HepG2 (cell line): ENCODE results near the gene ZNF615. TPM values are rescaled to one million over a fixed set of nuclear protein-coding genes. Genes with fewer than 3 reads are reported as not detected.

Experiments
- BCL3 ChIP-seq: sonication (generic); formaldehyde crosslinking; IDR thresholded peaks from 2 replicates; pipeline ENCODE4 v1.5.1; 2020; ENCODE audit warnings: mild to moderate bottlenecking, missing genetic modification reagents, moderate library complexity
- BCL6 ChIP-seq: IDR thresholded peaks from 2 replicates; pipeline ENCODE4 v1.6.1; 2016; ENCODE audit warnings: missing genetic modification reagents, missing compliant biosample characterization
- ELF3 ChIP-seq: IDR thresholded peaks from 2 replicates; pipeline ENCODE4 v1.6.1; 2016; ENCODE audit warnings: missing genetic modification reagents, missing compliant biosample characterization
- FUBP1 ChIP-seq: sonication (generic); formaldehyde crosslinking; IDR thresholded peaks from 2 replicates; pipeline ENCODE4 v1.5.1; 2020; ENCODE audit warnings: missing genetic modification reagents, mild to moderate bottlenecking, borderline replicate concordance
- HMGXB3 ChIP-seq: sonication (generic); formaldehyde crosslinking; IDR thresholded peaks from 2 replicates; pipeline ENCODE4 v1.4.0; 2020; ENCODE audit warnings: missing genetic modification reagents, borderline replicate concordance
- JDP2 ChIP-seq: sonication (generic); formaldehyde crosslinking; IDR thresholded peaks from 2 replicates; pipeline ENCODE4 v1.8.1; 2022; ENCODE audit warnings: missing genetic modification reagents, borderline replicate concordance
- KDM4B ChIP-seq: sonication (generic); formaldehyde crosslinking; IDR thresholded peaks from 2 replicates; pipeline ENCODE4 v1.4.0; 2020; ENCODE audit warnings: missing genetic modification reagents
- MBNL3 ChIP-seq: fragments of 250-450 bp; sonication (Bioruptor Pico); conservative IDR thresholded peaks from 2 replicates; pipeline ENCODE4 v1.8.0; 2022; ENCODE audit warnings: mild to moderate bottlenecking, inconsistent platforms
- NCOA2 ChIP-seq: sonication (generic); formaldehyde crosslinking; IDR thresholded peaks from 2 replicates; pipeline ENCODE4 v1.8.0; 2022; ENCODE audit warnings: inconsistent platforms
- POLR2AphosphoS5 ChIP-seq: IDR thresholded peaks from 2 replicates; pipeline ENCODE4 v1.6.1; 2012; ENCODE audit warnings: low read depth, low read length
- PRDM15 ChIP-seq: sonication (generic); formaldehyde crosslinking; IDR thresholded peaks from 2 replicates; pipeline ENCODE4 v1.4.0; 2020; ENCODE audit warnings: missing genetic modification reagents
- SETDB1 ChIP-seq: sonication (generic); formaldehyde crosslinking; IDR thresholded peaks from 2 replicates; pipeline ENCODE4 v1.5.1; 2020; ENCODE audit warnings: missing genetic modification reagents, mild to moderate bottlenecking, borderline replicate concordance
- SNRNP70 ChIP-seq: fragments of 200-400 bp; formaldehyde crosslinking; IDR thresholded peaks from 2 replicates; pipeline ENCODE4 v1.6.1; 2017; ENCODE audit warnings: mild to moderate bottlenecking, low read depth, low read length, moderate library complexity
- ZNF33A ChIP-seq: sonication (generic); formaldehyde crosslinking; IDR thresholded peaks from 2 replicates; pipeline ENCODE4 v1.5.1; 2020; ENCODE audit warnings: missing genetic modification reagents, mild to moderate bottlenecking, moderate library complexity, borderline replicate concordance
- ZNF460 ChIP-seq: sonication (generic); formaldehyde crosslinking; IDR thresholded peaks from 2 replicates; pipeline ENCODE4 v1.5.1; 2020; ENCODE audit warnings: missing genetic modification reagents, mild to moderate bottlenecking, borderline replicate concordance
- ZNF468 ChIP-seq: sonication (generic); formaldehyde crosslinking; IDR thresholded peaks from 2 replicates; pipeline ENCODE4 v1.8.0; 2022; ENCODE audit warnings: mild to moderate bottlenecking, moderate library complexity, missing genetic modification reagents
- ZNF570 ChIP-seq: sonication (generic); formaldehyde crosslinking; IDR thresholded peaks from 2 replicates; pipeline ENCODE4 v1.4.0; 2020; ENCODE audit warnings: mild to moderate bottlenecking, missing genetic modification reagents, borderline replicate concordance
- ZNF747 ChIP-seq: sonication (generic); formaldehyde crosslinking; IDR thresholded peaks from 2 replicates; pipeline ENCODE4 v1.8.1; 2023; ENCODE audit warnings: missing genetic modification reagents, mild to moderate bottlenecking, borderline replicate concordance
- polyA plus RNA-seq, 8 experiments: library from polyadenylated mRNA; depleted of rRNA in 3 of 8; stranded (reverse) in 7 of 8; unstranded in 1 of 8; fragments of >200 nt; fragmentation: Illumina TruSeq in 4 of 8; extraction: Trizol in 4 of 8; gene quantifications; 2 replicates each; pipeline versions ENCODE4 v1.2.1 to v1.2.3, GENCODE V29; 2011 to 2016; ENCODE audit warnings: low read depth in 4 of 8, missing spikeins in 1 of 8, mixed read lengths in 1 of 8; ENCODE audit not compliant: insufficient read depth in 1 of 8
- total RNA-seq, 5 experiments: library from RNA; depleted of rRNA; stranded (reverse); fragments of >200 nt; fragmentation: Illumina TruSeq; extraction: Trizol; gene quantifications; 2 replicates each; pipeline ENCODE4 v1.2.3, GENCODE V29; 2016; ENCODE audit warnings: low read depth in 1 of 5

Gene ZNF615
- total and polyA plus RNA-seq, 2 of the 13 experiments (the other 11 are each of a cell fraction or from before 2014, with no cell fraction given): 5.2 to 7.8 TPM

- no peak for TF ChIP-seq ZNF460
- no peak; the same call in 1 of the 2 replicates for TF ChIP-seq HMGXB3 (CRISPR knock-in tag)
- peak; percentile 72 for TF ChIP-seq BCL3 (CRISPR knock-in tag)
- no peak for TF ChIP-seq SETDB1 (CRISPR knock-in tag)
- TF ChIP-seq FUBP1: no peak
- TF ChIP-seq ZNF570 (CRISPR knock-in tag): 0 out of 2 replicates have a peak, but pooled peaks have one; percentile 55
- peak; percentile 92 for TF ChIP-seq POLR2AphosphoS5
- no peak for TF ChIP-seq MBNL3 (CRISPR knock-in tag)
- peak; percentile 94; the same call in 1 of the 2 replicates for TF ChIP-seq ZNF747
- TF ChIP-seq SNRNP70: no peak
- TF ChIP-seq BCL6 (CRISPR knock-in tag): peak; percentile 44
- no peak for TF ChIP-seq ZNF33A (CRISPR knock-in tag)
- no peak for TF ChIP-seq JDP2 (CRISPR knock-in tag)
- peak; percentile 11; the same call in 1 of the 2 replicates for TF ChIP-seq ELF3
- TF ChIP-seq NCOA2 (CRISPR knock-in tag): no peak; the same call in 1 of the 2 replicates
- no peak; the same call in 1 of the 2 replicates for TF ChIP-seq KDM4B
- TF ChIP-seq ZNF468 (CRISPR knock-in tag): no peak
- TF ChIP-seq PRDM15: no peak
Observed at GRCh38 chr19:52028027-52028779, 20.2 kb upstream of the ZNF615 start, which contains the start of gene ZNF614 (continued).
